HCT116 (cell line): ENCODE results near the gene MTUS2.

ENCODE experiments used
- CTCF ChIP-seq, 3 experiments: fragments of 200-600 bp in 1 of 3; sonication (generic) in 1 of 3; IDR thresholded peaks in 2 of 3; conservative IDR thresholded peaks in 1 of 3; 2 replicates each; pipeline ENCODE4 v1.5.1; 2012 to 2017; ENCODE audit warnings: low read depth in 2 of 3, low read length in 2 of 3, antibody characterized with exemption in 1 of 3, borderline replicate concordance in 1 of 3, control low read depth in 1 of 3, mild to moderate bottlenecking in 1 of 3, mixed read lengths in 1 of 3, mixed run types in 1 of 3, moderate library complexity in 1 of 3; ENCODE audit not compliant: insufficient read depth in 1 of 3
- JUND ChIP-seq: IDR thresholded peaks from 2 replicates; pipeline ENCODE4 v1.6.1; 2012
- MAX ChIP-seq: IDR thresholded peaks from 2 replicates; pipeline ENCODE4 v1.6.1; 2012
- REST ChIP-seq: IDR thresholded peaks from 2 replicates; pipeline ENCODE4 v1.6.1; 2012; ENCODE audit warnings: low read depth
- SRF ChIP-seq: IDR thresholded peaks from 2 replicates; pipeline ENCODE4 v1.6.1; 2012; ENCODE audit warnings: low read depth
- TCF7L2 ChIP-seq: IDR thresholded peaks from 2 replicates; pipeline ENCODE4 v1.7.0; 2011; ENCODE audit warnings: borderline replicate concordance, inconsistent platforms; ENCODE audit not compliant: insufficient read depth, insufficient read length; ENCODE audit errors: extremely low read depth

- TF ChIP-seq TCF7L2 (no peak), MAX (no peak), CTCF (IDR thresholded peaks at IDR 0.05 in 2 of 3, conservative IDR thresholded peaks at IDR 0.05 in 1 of 3; ENCODE audit: borderline replicate concordance in 1 of 3, insufficient read depth in 1 of 3, low read depth in 2 of 3, low read length in 2 of 3) (no peak), JUND (no peak), REST (no peak), SRF (no peak)
These were observed 659.8 kb downstream of the MTUS2 start for GRCh38 chr13:29479716-29480492.
